ENCODE measurements around the gene RPAP3.

Gene RPAP3

GRCh38 chr12:47748899-47749298 lies 43.1 kb upstream of the RPAP3 start:
- ATAC-seq (ENCODE audit: insufficient read depth, low read depth): no peak
- H3K4me3 ChIP-seq (ENCODE audit: low read depth in 1 of 2, low read length in 2 of 2): no peak overlapping the region
- no peak overlapping the region for H3K9ac ChIP-seq (ENCODE audit: low read depth, low read length)
- DNase-seq: no peak
- no peaks in the 10 kb centered on the region for H3K79me2 ChIP-seq (ENCODE audit: insufficient read depth, low read length)
- H4K20me1 ChIP-seq (ENCODE audit: insufficient read depth, low read length): no peaks in the 10 kb centered on the region; the same call in 1 of the 2 replicates
- no peak overlapping the region for H3K27ac ChIP-seq (ENCODE audit: low read length)
- H3K36me3 ChIP-seq (ENCODE audit: insufficient read depth, low read length): no peaks in the 10 kb centered on the region
- H3K27me3 ChIP-seq (ENCODE audit: insufficient read depth, low read length, poor library complexity): peaks cover 6% of the 10 kb centered on the region
- no peaks in the 10 kb centered on the region for H3K9me3 ChIP-seq (ENCODE audit: insufficient read depth, low read length, severe bottlenecking)
- no peak overlapping the region for H2AFZ ChIP-seq (ENCODE audit: low read depth, low read length)
- TF ChIP-seq, protein P1, sequence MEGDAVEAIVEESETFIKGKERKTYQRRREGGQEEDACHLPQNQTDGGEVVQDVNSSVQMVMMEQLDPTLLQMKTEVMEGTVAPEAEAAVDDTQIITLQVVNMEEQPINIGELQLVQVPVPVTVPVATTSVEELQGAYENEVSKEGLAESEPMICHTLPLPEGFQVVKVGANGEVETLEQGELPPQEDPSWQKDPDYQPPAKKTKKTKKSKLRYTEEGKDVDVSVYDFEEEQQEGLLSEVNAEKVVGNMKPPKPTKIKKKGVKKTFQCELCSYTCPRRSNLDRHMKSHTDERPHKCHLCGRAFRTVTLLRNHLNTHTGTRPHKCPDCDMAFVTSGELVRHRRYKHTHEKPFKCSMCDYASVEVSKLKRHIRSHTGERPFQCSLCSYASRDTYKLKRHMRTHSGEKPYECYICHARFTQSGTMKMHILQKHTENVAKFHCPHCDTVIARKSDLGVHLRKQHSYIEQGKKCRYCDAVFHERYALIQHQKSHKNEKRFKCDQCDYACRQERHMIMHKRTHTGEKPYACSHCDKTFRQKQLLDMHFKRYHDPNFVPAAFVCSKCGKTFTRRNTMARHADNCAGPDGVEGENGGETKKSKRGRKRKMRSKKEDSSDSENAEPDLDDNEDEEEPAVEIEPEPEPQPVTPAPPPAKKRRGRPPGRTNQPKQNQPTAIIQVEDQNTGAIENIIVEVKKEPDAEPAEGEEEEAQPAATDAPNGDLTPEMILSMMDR (IDR thresholded peaks at IDR 0.05; ENCODE audit: borderline replicate concordance, extremely low read depth, low read length, poor library complexity, severe bottlenecking): no peak
- no peak for TF ChIP-seq EZH2 (IDR thresholded peaks at IDR 0.05; ENCODE audit: borderline replicate concordance, low read depth, low read length, severe bottlenecking)
- H3K4me1 ChIP-seq (ENCODE audit: insufficient read depth, low read length): no peaks in the 10 kb centered on the region
- no peak overlapping the region for H3K4me2 ChIP-seq (ENCODE audit: insufficient read depth, low read length)

DNA sequence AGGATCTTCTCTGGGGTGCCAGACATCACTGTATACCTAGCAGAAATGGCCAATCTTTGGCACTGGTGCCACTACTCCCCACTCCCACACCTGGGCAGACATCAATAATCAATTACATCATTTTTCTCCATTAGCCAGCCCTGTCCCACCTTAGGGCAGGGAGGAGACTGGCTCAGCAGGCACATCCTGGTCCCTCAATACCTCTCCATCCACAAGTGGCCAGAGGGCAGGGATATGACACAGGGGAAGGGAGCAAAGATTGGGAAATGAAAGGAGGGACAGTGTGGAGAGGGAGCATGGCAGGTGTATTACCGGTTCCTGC lies 42.6 kb upstream of the RPAP3 start:
- Histone ChIP-seq H3K27me3 (ENCODE audit: insufficient read depth, low read length, poor library complexity) (peaks cover 7% of the 10 kb centered on the region), H3K4me2 (ENCODE audit: insufficient read depth, low read length) (no peak overlapping the region), H4K20me1 (ENCODE audit: insufficient read depth, low read length) (no peaks in the 10 kb centered on the region; the same call in 1 of the 2 replicates), H3K9ac (ENCODE audit: low read depth, low read length) (no peak overlapping the region), H2AFZ (ENCODE audit: low read depth, low read length) (no peak overlapping the region), H3K4me3 (ENCODE audit: low read depth in 1 of 2, low read length in 2 of 2) (no peak overlapping the region), H3K79me2 (ENCODE audit: insufficient read depth, low read length) (no peaks in the 10 kb centered on the region), H3K36me3 (ENCODE audit: insufficient read depth, low read length) (no peaks in the 10 kb centered on the region), H3K4me1 (ENCODE audit: insufficient read depth, low read length) (no peaks in the 10 kb centered on the region), H3K9me3 (ENCODE audit: insufficient read depth, low read length, severe bottlenecking) (no peaks in the 10 kb centered on the region), H3K27ac (ENCODE audit: low read length) (no peak overlapping the region)
- DNase-seq: no peak
- no peak for TF ChIP-seq EZH2 (IDR thresholded peaks at IDR 0.05; ENCODE audit: borderline replicate concordance, low read depth, low read length, severe bottlenecking)
- TF ChIP-seq, protein P1 (IDR thresholded peaks at IDR 0.05; ENCODE audit: borderline replicate concordance, extremely low read depth, low read length, poor library complexity, severe bottlenecking): no peak
- no peak for ATAC-seq (ENCODE audit: insufficient read depth, low read depth)

DNA sequence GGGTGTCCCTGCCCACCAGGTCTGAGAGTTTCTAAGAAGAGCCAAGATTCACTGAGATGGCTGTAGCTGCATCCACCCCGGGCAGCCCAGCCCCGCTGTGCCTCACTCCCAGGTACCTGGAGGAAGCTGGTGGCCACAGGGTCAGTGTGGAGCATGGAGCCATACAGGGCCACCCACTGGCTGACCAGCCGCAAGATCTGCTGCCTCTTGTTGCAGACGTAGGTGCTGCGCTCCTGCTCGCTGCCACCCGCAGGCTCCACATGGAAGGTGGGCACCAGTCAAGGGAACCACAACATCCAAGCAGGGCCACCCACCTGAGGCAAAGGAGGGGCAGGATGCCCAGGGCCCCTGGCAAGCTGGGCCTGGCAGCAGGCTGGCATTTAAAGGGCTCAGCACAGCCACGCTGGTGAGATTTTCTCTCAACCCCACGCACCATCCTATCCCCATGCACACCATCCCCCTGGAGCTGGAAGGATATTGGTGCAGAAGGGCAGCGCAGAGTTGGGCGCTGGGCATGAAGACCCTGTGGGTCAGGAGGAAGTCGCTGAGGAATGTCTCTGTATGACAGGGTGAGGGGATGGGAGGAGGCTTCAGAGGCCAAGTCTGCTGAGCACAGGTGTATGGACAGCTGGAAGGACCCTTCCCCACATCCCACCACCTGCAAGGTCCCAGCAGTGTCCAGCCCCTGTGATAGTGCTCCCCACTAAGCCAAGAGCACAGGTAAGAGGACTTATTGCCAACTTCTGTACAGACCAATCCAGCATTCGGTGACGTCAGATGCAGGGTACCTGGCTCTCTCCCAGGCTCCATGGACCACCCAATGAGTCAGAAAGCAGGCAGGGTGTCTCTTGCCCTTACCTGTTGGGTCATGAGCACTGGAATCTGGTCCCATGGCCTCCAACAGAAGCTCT lies 42.0 kb upstream of the RPAP3 start:
- no peaks in the 10 kb centered on the region for H3K36me3 ChIP-seq (ENCODE audit: insufficient read depth, low read length)
- DNase-seq (no peak), ATAC-seq (ENCODE audit: insufficient read depth, low read depth) (no peak)
- no peak overlapping the region for H2AFZ ChIP-seq (ENCODE audit: low read depth, low read length)
- no peak overlapping the region for H3K4me3 ChIP-seq (ENCODE audit: low read depth in 1 of 2, low read length in 2 of 2)
- no peak for TF ChIP-seq EZH2 (IDR thresholded peaks at IDR 0.05; ENCODE audit: borderline replicate concordance, low read depth, low read length, severe bottlenecking)
- TF ChIP-seq, protein P1 (IDR thresholded peaks at IDR 0.05; ENCODE audit: borderline replicate concordance, extremely low read depth, low read length, poor library complexity, severe bottlenecking): no peak
- no peaks in the 10 kb centered on the region for H3K79me2 ChIP-seq (ENCODE audit: insufficient read depth, low read length)
- H3K9me3 ChIP-seq (ENCODE audit: insufficient read depth, low read length, severe bottlenecking): no peaks in the 10 kb centered on the region
- no peaks in the 10 kb centered on the region for H3K4me1 ChIP-seq (ENCODE audit: insufficient read depth, low read length)
- no peak overlapping the region for H3K9ac ChIP-seq (ENCODE audit: low read depth, low read length)
- no peak overlapping the region for H3K4me2 ChIP-seq (ENCODE audit: insufficient read depth, low read length)
- H3K27ac ChIP-seq (ENCODE audit: low read length): no peak overlapping the region
- H3K27me3 ChIP-seq (ENCODE audit: insufficient read depth, low read length, poor library complexity): peaks cover 7% of the 10 kb centered on the region
- H4K20me1 ChIP-seq (ENCODE audit: insufficient read depth, low read length): no peaks in the 10 kb centered on the region; the same call in 1 of the 2 replicates
